Fibroblast of skin of left biceps (primary cell): ENCODE data around the gene OGFR.

ENCODE experiments used
- DNase-seq, 2 experiments: peaks; one replicate each; pipeline ENCODE4 v3.0.0-alpha.2; 2013; ENCODE audit warnings: low read depth in 2 of 2

Gene OGFR

GRCh38 chr20:62782149-62782892 lies 22.3 kb upstream of the OGFR start:
- DNase-seq = no peak

GRCh38 chr20:62782893-62783278 lies 21.7 kb upstream of the OGFR start:
- DNase-seq = no peak

- DNase-seq = no peak
These were observed 20.1 kb upstream of the OGFR start for GRCh38 chr20:62784497-62784896.

- no peak for DNase-seq
These were observed 19.2 kb upstream of the OGFR start for GRCh38 chr20:62785393-62785792.

GRCh38 chr20:62786157-62786556 lies 18.5 kb upstream of the OGFR start:
- no peak for DNase-seq

GRCh38 chr20:62787321-62787720 lies 17.3 kb upstream of the OGFR start:
- DNase-seq = no peak

GRCh38 chr20:62787866-62788265 lies 16.8 kb upstream of the OGFR start:
- no peak for DNase-seq

GRCh38 chr20:62788607-62789006 lies 16.0 kb upstream of the OGFR start:
- no peak for DNase-seq

- DNase-seq = no peak
These were observed 14.6 kb upstream of the OGFR start for GRCh38 chr20:62790075-62790474.

- peak; percentile 69 to 75 for DNase-seq
These were observed 13.1 kb upstream of the OGFR start for GRCh38 chr20:62791301-62792181.

GRCh38 chr20:62792182-62792939 lies 12.3 kb upstream of the OGFR start:
- DNase-seq = no peak

- no peak for DNase-seq
These were observed 11.5 kb upstream of the OGFR start for GRCh38 chr20:62792940-62793756.

- DNase-seq = no peak
These were observed 11.0 kb upstream of the OGFR start for GRCh38 chr20:62793757-62794006.

GRCh38 chr20:62794007-62794724 lies 10.5 kb upstream of the OGFR start:
- peak; percentile 85 to 88 for DNase-seq

GRCh38 chr20:62795023-62795761 lies 9.4 kb upstream of the OGFR start:
- no peak for DNase-seq

GRCh38 chr20:62796699-62797491 lies 7.7 kb upstream of the OGFR start:
- no peak for DNase-seq

- DNase-seq = no peak
These were observed 6.7 kb upstream of the OGFR start for GRCh38 chr20:62797671-62798532.

- no peak for DNase-seq
These were observed 5.6 kb upstream of the OGFR start for GRCh38 chr20:62799036-62799435.

- DNase-seq = no peak
These were observed 5.2 kb upstream of the OGFR start for GRCh38 chr20:62799459-62799858.
